DMS153 (cell line): ENCODE data around the gene IL16.
"Not testable (repeated sequence)": the region's sequence is repeated elsewhere in the genome, so short reads cannot be mapped to it uniquely, and the experiment has no call there.

ENCODE experiments used
- DNase-seq: peaks from one replicate; lab custom pipeline; 2025; lab: John Stamatoyannopoulos, UW

Gene IL16

GRCh38 chr15:81337713-81338157 is 141.1 kb downstream of the IL16 start:
- DNase-seq = no peak

- DNase-seq = no peak
Observed at GRCh38 chr15:81338170-81339007, 141.7 kb downstream of the IL16 start.

GRCh38 chr15:81339321-81339720 is 142.6 kb downstream of the IL16 start:
- DNase-seq = no peak

GRCh38 chr15:81339851-81340250 is 143.2 kb downstream of the IL16 start:
- no peak for DNase-seq

GRCh38 chr15:81341351-81341750 is 144.7 kb downstream of the IL16 start:
- DNase-seq = no peak

GRCh38 chr15:81343371-81343770 is 146.7 kb downstream of the IL16 start:
- no peak for DNase-seq

GRCh38 chr15:81346611-81347010 is 149.9 kb downstream of the IL16 start:
- no peak for DNase-seq

- no peak for DNase-seq
Observed at GRCh38 chr15:81347910-81348309, 151.2 kb downstream of the IL16 start.

GRCh38 chr15:81348691-81349090 is 152.0 kb downstream of the IL16 start:
- DNase-seq = not testable (repeated sequence)

GRCh38 chr15:81349271-81349670 is 152.6 kb downstream of the IL16 start:
- DNase-seq = no peak

GRCh38 chr15:81351651-81352050 is 155.0 kb downstream of the IL16 start:
- no peak for DNase-seq

GRCh38 chr15:81356252-81356651 is 159.6 kb downstream of the IL16 start:
- no peak for DNase-seq

- no peak for DNase-seq
Observed at GRCh38 chr15:81357180-81357686, 160.6 kb downstream of the IL16 start.

- DNase-seq = no peak
Observed at GRCh38 chr15:81358248-81358647, 161.6 kb downstream of the IL16 start.

GRCh38 chr15:81360491-81360890 is 163.8 kb downstream of the IL16 start:
- DNase-seq = no peak

- no peak for DNase-seq
Observed at GRCh38 chr15:81361891-81362290, 165.2 kb downstream of the IL16 start.

GRCh38 chr15:81362790-81363189 is 166.1 kb downstream of the IL16 start:
- no peak for DNase-seq

GRCh38 chr15:81363276-81363675 is 166.6 kb downstream of the IL16 start:
- DNase-seq = no peak
